AG08396 (cell line): ENCODE data around the gene ZNF865.
A peak's percentile ranks its signal among the peaks of the same experiment; 100 is the strongest.

ENCODE experiments used
- DNase-seq: peaks from one replicate; pipeline ENCODE4 v3.0.0; 2012; ENCODE audit warnings: low spot score, mixed read lengths

The ZNF865 gene

GRCh38 chr19:55586976-55587668, 18.3 kb upstream of the ZNF865 start:
- peak; percentile 97 for DNase-seq

GRCh38 chr19:55588738-55589137, 16.7 kb upstream of the ZNF865 start:
- DNase-seq: no peak

GRCh38 chr19:55590109-55590508, 15.3 kb upstream of the ZNF865 start:
- DNase-seq: no peak

- no peak for DNase-seq
Observed at GRCh38 chr19:55590617-55591016, 14.8 kb upstream of the ZNF865 start.

- no peak for DNase-seq
Observed at GRCh38 chr19:55591555-55591954, 13.9 kb upstream of the ZNF865 start.

GRCh38 chr19:55592391-55593090, 12.9 kb upstream of the ZNF865 start:
- DNase-seq: no peak

GRCh38 chr19:55593096-55593772, 12.2 kb upstream of the ZNF865 start:
- DNase-seq: no peak

GRCh38 chr19:55594996-55595545, 10.4 kb upstream of the ZNF865 start:
- DNase-seq: no peak

- no peak for DNase-seq
Observed at GRCh38 chr19:55596304-55596703, 9.1 kb upstream of the ZNF865 start.

GRCh38 chr19:55597501-55597921, 7.9 kb upstream of the ZNF865 start:
- no peak for DNase-seq

GRCh38 chr19:55598034-55598433, 7.4 kb upstream of the ZNF865 start:
- DNase-seq: no peak

GRCh38 chr19:55598719-55599467, 6.6 kb upstream of the ZNF865 start:
- DNase-seq: peak; percentile 94

- peak; percentile 93 for DNase-seq
Observed at GRCh38 chr19:55599468-55599841, 6.0 kb upstream of the ZNF865 start, which contains the start of gene FIZ1. TSS of gene FIZ1 (minus strand) at chr19:55599517. CDS start at chr19:55597865, 1,652 bp downstream.

- peak; percentile 90 for DNase-seq
Observed at GRCh38 chr19:55599842-55600661, 5.4 kb upstream of the ZNF865 start, which contains the start of gene ZNF524. TSS of gene ZNF524 (plus strand) at chr19:55600288. CDS start at chr19:55602113, 1,825 bp downstream.

GRCh38 chr19:55600662-55601028, 4.8 kb upstream of the ZNF865 start:
- no peak for DNase-seq

- DNase-seq: no peak
Observed at GRCh38 chr19:55601084-55601483, 4.4 kb upstream of the ZNF865 start.

- DNase-seq: no peak
Observed at GRCh38 chr19:55602104-55603001, 3.1 kb upstream of the ZNF865 start.

GRCh38 chr19:55603115-55603514, 2.3 kb upstream of the ZNF865 start:
- DNase-seq: no peak

- DNase-seq: no peak
Observed at GRCh38 chr19:55603581-55604292, 1.7 kb upstream of the ZNF865 start.
